Measurements from ENCODE around the gene HOXB9.
A peak's percentile ranks its signal among the peaks of the same experiment; 100 is the strongest.

The HOXB9 gene

DNA sequence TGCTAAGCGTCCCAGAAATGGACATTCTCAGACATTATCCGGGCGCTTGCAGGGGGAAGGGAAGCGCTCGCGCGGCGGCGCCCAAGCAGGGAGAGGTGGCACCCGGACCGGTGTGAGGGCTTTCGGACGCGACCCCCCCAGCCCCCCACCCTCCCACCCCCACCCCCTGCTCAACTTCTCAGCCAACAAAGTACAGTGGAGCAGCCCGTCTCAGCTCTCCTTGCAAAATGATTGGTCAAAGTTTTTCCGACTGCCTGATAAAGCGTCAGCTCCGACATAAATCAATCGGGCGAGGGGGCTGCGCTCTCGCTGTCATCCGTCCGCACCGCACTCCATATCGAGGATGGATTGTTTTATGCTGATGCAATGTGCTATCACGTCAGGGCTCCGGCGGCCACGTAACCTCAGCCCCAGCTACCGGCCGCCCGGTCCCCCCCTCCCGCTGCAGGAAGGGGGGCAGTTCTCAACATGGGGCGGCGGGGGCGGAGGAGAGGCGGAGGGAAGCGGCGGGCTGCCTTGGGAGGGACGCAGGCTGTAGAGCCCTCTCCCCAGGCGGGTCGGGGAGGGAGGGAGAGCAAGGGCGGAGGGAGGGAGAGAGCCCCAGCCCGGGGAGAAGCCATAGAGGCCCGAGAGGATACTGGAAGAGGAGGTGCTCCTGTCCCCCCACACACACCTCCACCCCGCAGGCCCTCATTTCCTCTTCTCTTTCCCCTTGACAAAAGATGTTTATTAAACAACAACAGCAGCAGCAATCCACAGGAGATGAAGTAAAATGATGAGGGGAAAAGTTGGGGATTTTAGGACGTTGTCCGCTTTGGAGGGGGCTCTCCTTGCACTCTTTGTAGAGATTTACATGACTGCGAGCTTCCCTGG is at the start of gene HOXB9:
HOXB9 (minus strand) TSS at position 114 of the 873 bp plus-strand sequence; CDS start at position 25, 89 bp downstream.
- TF ChIP-seq, protein P1, sequence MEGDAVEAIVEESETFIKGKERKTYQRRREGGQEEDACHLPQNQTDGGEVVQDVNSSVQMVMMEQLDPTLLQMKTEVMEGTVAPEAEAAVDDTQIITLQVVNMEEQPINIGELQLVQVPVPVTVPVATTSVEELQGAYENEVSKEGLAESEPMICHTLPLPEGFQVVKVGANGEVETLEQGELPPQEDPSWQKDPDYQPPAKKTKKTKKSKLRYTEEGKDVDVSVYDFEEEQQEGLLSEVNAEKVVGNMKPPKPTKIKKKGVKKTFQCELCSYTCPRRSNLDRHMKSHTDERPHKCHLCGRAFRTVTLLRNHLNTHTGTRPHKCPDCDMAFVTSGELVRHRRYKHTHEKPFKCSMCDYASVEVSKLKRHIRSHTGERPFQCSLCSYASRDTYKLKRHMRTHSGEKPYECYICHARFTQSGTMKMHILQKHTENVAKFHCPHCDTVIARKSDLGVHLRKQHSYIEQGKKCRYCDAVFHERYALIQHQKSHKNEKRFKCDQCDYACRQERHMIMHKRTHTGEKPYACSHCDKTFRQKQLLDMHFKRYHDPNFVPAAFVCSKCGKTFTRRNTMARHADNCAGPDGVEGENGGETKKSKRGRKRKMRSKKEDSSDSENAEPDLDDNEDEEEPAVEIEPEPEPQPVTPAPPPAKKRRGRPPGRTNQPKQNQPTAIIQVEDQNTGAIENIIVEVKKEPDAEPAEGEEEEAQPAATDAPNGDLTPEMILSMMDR (IDR thresholded peaks at IDR 0.05; ENCODE audit: poor library complexity, severe bottlenecking): no peak
- H3K4me3 ChIP-seq (ENCODE audit: severe bottlenecking): peak within 1 kb of the TSS; percentile 57

DNA sequence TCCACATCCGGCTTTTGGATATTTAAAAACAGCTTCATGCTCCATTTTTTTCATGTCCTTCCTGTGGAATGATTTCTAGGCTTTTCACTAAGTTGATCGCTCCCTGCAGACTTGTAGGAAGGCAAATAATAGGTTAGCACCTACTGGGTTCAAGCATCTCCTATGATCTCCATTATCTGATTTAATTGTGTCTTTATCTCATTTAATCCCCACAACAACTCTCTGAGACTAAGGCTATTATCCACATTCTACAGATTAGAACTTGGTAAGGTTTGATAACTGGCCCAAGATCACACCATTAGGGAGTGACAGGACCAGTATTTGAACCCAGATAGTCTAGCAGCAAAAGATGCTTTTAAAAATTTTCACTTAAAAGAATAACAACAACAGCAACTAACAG is 46.2 kb upstream of the HOXB9 start:
- no peaks in the 10 kb centered on the region for H3K9me3 ChIP-seq (ENCODE audit: severe bottlenecking)
- ATAC-seq (ENCODE audit: low read depth) (no peak), DNase-seq (ENCODE audit: low spot score) (no peak)
- H3K27ac ChIP-seq (ENCODE audit: poor library complexity, severe bottlenecking): no peak overlapping the region
- H3K4me3 ChIP-seq (ENCODE audit: severe bottlenecking): no peak overlapping the region
- no peaks in the 10 kb centered on the region for H3K27me3 ChIP-seq (ENCODE audit: insufficient read depth, poor library complexity, severe bottlenecking)
- H3K4me1 ChIP-seq (ENCODE audit: insufficient read depth, poor library complexity, severe bottlenecking): no peaks in the 10 kb centered on the region
- TF ChIP-seq, protein P1 (IDR thresholded peaks at IDR 0.05; ENCODE audit: poor library complexity, severe bottlenecking): no peak
- no peaks in the 10 kb centered on the region for H3K36me3 ChIP-seq (ENCODE audit: low read depth)

More for the DNA sequence above, at the start of gene HOXB9:
- Histone ChIP-seq H3K4me1 (ENCODE audit: insufficient read depth, poor library complexity, severe bottlenecking) (no peaks in the 10 kb centered on the region), H3K27me3 (ENCODE audit: insufficient read depth, poor library complexity, severe bottlenecking) (peaks cover 62% of the 10 kb centered on the region), H3K36me3 (ENCODE audit: low read depth) (no peaks in the 10 kb centered on the region), H3K27ac (ENCODE audit: poor library complexity, severe bottlenecking) (peak within 1 kb of the TSS; percentile 33), H3K9me3 (ENCODE audit: severe bottlenecking) (no peaks in the 10 kb centered on the region)
- ATAC-seq (ENCODE audit: low read depth): peak; percentile 51
- DNase-seq (ENCODE audit: low spot score): no peak

DNA sequence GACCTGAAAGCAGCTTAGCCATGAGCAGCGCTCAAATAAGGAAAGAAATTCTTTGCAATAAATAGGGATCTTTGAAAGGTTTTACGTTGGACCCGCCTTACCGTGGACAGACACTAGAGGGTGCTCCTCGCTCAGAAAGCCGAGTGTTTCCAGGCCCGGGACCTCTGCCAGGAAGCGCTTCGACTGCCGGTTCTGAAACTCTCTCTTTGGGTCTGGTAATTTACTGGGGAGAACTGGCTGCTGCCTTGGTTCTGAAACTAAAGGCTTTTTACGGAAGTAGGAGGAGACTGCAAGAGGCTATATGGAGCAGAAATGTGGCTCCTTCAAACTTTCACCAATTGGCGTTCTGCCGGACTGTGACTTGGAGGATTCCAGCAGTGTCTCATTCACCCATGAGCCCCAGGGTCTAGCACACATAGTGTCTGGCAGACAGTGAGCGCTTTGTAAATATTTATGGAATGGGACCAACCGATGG is 45.6 kb upstream of the HOXB9 start:
- Histone ChIP-seq H3K27ac (ENCODE audit: poor library complexity, severe bottlenecking) (no peak overlapping the region), H3K27me3 (ENCODE audit: insufficient read depth, poor library complexity, severe bottlenecking) (no peaks in the 10 kb centered on the region), H3K4me3 (ENCODE audit: severe bottlenecking) (no peak overlapping the region), H3K36me3 (ENCODE audit: low read depth) (no peaks in the 10 kb centered on the region), H3K9me3 (ENCODE audit: severe bottlenecking) (no peaks in the 10 kb centered on the region), H3K4me1 (ENCODE audit: insufficient read depth, poor library complexity, severe bottlenecking) (no peaks in the 10 kb centered on the region)
- ATAC-seq (ENCODE audit: low read depth): peak; percentile 71
- DNase-seq (ENCODE audit: low spot score): peak; percentile 66
- TF ChIP-seq, protein P1 (IDR thresholded peaks at IDR 0.05; ENCODE audit: poor library complexity, severe bottlenecking): peak; percentile 91

DNA sequence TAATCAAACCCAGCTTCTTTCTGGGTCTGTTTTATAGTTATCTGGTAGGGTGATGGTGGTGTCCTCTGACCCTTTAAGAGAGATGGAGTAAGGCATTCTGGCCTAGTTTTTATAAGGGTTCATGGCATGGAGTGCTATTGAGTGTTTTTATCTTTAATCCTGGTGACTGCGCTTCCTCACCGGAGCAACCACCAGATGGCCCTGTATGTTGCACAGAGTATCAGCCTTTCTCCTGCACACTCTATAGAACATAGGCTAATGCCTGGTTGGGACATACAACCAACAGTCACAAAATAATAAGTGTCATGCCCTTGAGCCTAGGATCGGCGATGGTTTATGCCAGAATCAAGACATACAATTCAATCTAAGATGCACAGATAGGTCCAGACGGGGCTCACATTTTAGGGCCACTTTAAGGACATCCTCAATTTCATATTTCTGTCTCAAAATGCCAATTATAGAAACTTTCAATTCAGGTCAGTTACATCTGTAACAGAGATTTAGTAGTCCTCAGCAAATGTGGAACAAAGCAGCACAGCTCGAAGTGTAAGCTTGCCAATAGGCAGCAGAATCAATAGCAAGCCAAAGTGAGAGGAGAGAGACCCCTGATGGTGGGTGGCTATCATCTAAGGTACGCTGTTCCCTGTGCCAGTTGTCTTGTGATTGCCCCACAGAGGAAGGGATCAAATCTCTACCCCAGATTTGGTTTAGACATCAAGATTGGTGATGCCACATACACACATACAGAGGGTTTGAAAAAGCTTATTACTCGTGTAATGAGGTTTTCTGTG is 37.2 kb upstream of the HOXB9 start:
- Histone ChIP-seq H3K27ac (ENCODE audit: poor library complexity, severe bottlenecking) (no peak overlapping the region), H3K4me3 (ENCODE audit: severe bottlenecking) (no peak overlapping the region), H3K36me3 (ENCODE audit: low read depth) (no peaks in the 10 kb centered on the region), H3K9me3 (ENCODE audit: severe bottlenecking) (no peaks in the 10 kb centered on the region), H3K27me3 (ENCODE audit: insufficient read depth, poor library complexity, severe bottlenecking) (no peaks in the 10 kb centered on the region), H3K4me1 (ENCODE audit: insufficient read depth, poor library complexity, severe bottlenecking) (no peaks in the 10 kb centered on the region)
- TF ChIP-seq, protein P1 (IDR thresholded peaks at IDR 0.05; ENCODE audit: poor library complexity, severe bottlenecking): peak; percentile 5
- ATAC-seq (ENCODE audit: low read depth) (no peak), DNase-seq (ENCODE audit: low spot score) (no peak)

All from RWPE2 (cell line).